ENCODE data around the gene SDK2. TPM values are rescaled to one million over a fixed set of nuclear protein-coding genes. Genes with fewer than 3 reads are reported as not detected.

SDK2 gene
- total RNA-seq, 1 donor from 2014 or later, result 31.8 TPM

DNA sequence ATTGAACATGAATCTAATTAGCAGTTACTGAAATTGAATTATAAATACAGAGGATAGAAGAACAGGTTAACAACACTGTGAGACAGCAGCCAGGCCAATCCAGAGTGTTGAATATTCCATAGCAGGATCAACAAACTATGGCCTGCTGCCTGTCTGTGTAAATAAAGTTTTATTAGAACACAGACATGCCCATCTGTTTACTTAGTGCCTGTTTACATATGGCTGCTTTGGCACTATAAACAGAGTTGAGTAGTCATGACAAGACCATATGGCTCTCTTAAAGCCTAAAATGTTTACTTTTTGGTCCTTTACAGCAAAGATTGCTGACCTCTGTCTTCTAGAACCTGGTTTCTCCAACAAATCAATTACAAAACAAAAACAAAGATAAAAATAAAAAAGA is 217.0 kb downstream of the SDK2 start:
- TF ChIP-seq, protein P1, sequence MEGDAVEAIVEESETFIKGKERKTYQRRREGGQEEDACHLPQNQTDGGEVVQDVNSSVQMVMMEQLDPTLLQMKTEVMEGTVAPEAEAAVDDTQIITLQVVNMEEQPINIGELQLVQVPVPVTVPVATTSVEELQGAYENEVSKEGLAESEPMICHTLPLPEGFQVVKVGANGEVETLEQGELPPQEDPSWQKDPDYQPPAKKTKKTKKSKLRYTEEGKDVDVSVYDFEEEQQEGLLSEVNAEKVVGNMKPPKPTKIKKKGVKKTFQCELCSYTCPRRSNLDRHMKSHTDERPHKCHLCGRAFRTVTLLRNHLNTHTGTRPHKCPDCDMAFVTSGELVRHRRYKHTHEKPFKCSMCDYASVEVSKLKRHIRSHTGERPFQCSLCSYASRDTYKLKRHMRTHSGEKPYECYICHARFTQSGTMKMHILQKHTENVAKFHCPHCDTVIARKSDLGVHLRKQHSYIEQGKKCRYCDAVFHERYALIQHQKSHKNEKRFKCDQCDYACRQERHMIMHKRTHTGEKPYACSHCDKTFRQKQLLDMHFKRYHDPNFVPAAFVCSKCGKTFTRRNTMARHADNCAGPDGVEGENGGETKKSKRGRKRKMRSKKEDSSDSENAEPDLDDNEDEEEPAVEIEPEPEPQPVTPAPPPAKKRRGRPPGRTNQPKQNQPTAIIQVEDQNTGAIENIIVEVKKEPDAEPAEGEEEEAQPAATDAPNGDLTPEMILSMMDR (IDR thresholded peaks at IDR 0.05; ENCODE audit: unreplicated experiment), result no peak
- Mint-ChIP-seq H3K9me3 (no peaks in the 10 kb centered on the region), H3K4me1 (peaks cover 16% of the 10 kb centered on the region), H3K27ac (no peak overlapping the region), H3K36me3 (peaks cover 2% of the 10 kb centered on the region), H3K27me3 (ENCODE audit: low read depth) (no peaks in the 10 kb centered on the region), H3K4me3 (no peak overlapping the region)
- DNase-seq (ENCODE audit: low spot score in 2 of 2, unreplicated experiment in 2 of 2), result no peak

- H3K27ac Mint-ChIP-seq, result no peak overlapping the region
- peaks cover 8% of the 10 kb centered on the region for H3K36me3 Mint-ChIP-seq
- H3K27me3 Mint-ChIP-seq (ENCODE audit: low read depth), result no peaks in the 10 kb centered on the region
- H3K9me3 Mint-ChIP-seq, result no peaks in the 10 kb centered on the region
- H3K4me1 Mint-ChIP-seq, result peaks cover 7% of the 10 kb centered on the region
- TF ChIP-seq, protein P1 (IDR thresholded peaks at IDR 0.05; ENCODE audit: unreplicated experiment), result no peak
- no peak overlapping the region for H3K4me3 Mint-ChIP-seq
- DNase-seq (ENCODE audit: low spot score in 2 of 2, unreplicated experiment in 2 of 2), result no peak
These were observed 219.7 kb downstream of the SDK2 start for GRCh38 chr17:73424571-73424970.

- H3K27ac Mint-ChIP-seq, result no peak overlapping the region
- TF ChIP-seq, protein P1 (IDR thresholded peaks at IDR 0.05; ENCODE audit: unreplicated experiment), result no peak
- H3K9me3 Mint-ChIP-seq, result no peaks in the 10 kb centered on the region
These were observed 220.4 kb downstream of the SDK2 start for GRCh38 chr17:73423806-73424205.

GRCh38 chr17:73423159-73423715 is 221.0 kb downstream of the SDK2 start:
- Mint-ChIP-seq H3K27ac (no peak overlapping the region), H3K36me3 (peaks cover 13% of the 10 kb centered on the region), H3K4me3 (no peak overlapping the region), H3K27me3 (ENCODE audit: low read depth) (no peaks in the 10 kb centered on the region), H3K9me3 (no peaks in the 10 kb centered on the region), H3K4me1 (peaks cover 5% of the 10 kb centered on the region)
- TF ChIP-seq, protein P1 (IDR thresholded peaks at IDR 0.05; ENCODE audit: unreplicated experiment), result no peak
- no peak for DNase-seq (ENCODE audit: low spot score in 2 of 2, unreplicated experiment in 2 of 2)

More at GRCh38 chr17:73423806-73424205, 220.4 kb downstream of the SDK2 start:
- no peak overlapping the region for H3K4me3 Mint-ChIP-seq
- peaks cover 11% of the 10 kb centered on the region for H3K36me3 Mint-ChIP-seq
- H3K4me1 Mint-ChIP-seq, result peaks cover 5% of the 10 kb centered on the region
- H3K27me3 Mint-ChIP-seq (ENCODE audit: low read depth), result no peaks in the 10 kb centered on the region
- DNase-seq (ENCODE audit: low spot score in 2 of 2, unreplicated experiment in 2 of 2), result no peak

- peaks cover 12% of the 10 kb centered on the region for H3K36me3 Mint-ChIP-seq
- H3K4me1 Mint-ChIP-seq, result peaks cover 5% of the 10 kb centered on the region
- DNase-seq (ENCODE audit: low spot score in 2 of 2, unreplicated experiment in 2 of 2), result no peak
- no peaks in the 10 kb centered on the region for H3K9me3 Mint-ChIP-seq
- no peaks in the 10 kb centered on the region for H3K27me3 Mint-ChIP-seq (ENCODE audit: low read depth)
- H3K4me3 Mint-ChIP-seq, result no peak overlapping the region
- TF ChIP-seq, protein P1 (IDR thresholded peaks at IDR 0.05; ENCODE audit: unreplicated experiment), result no peak
- H3K27ac Mint-ChIP-seq, result no peak overlapping the region
These were observed 222.1 kb downstream of the SDK2 start for GRCh38 chr17:73422121-73422520.

DNA sequence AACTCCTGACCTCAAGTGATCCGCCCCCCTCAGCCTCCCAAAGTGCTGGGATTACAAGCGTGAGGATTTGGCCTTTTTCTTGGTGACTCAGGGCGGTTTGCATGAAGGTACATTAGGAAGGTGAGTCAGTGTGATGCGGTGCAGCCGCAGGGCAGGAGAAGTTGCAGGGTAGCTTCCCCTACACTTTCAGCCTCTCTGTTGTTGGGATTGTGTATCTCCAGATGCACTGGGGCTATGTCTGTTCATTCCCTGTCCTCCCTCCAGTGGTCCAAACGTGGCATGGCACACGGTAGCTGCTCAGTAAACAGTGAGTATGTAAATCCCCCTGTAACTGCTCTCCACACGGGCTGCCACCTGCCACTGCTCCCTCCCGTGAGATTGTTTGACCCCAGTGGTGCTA is 223.3 kb downstream of the SDK2 start:
- TF ChIP-seq, protein P1 (IDR thresholded peaks at IDR 0.05; ENCODE audit: unreplicated experiment), result no peak
- no peak overlapping the region for H3K27ac Mint-ChIP-seq
- no peaks in the 10 kb centered on the region for H3K9me3 Mint-ChIP-seq
- DNase-seq (ENCODE audit: low spot score in 2 of 2, unreplicated experiment in 2 of 2), result no peak
- peaks cover 5% of the 10 kb centered on the region for H3K4me1 Mint-ChIP-seq
- no peaks in the 10 kb centered on the region for H3K27me3 Mint-ChIP-seq (ENCODE audit: low read depth)
- H3K36me3 Mint-ChIP-seq, result peaks cover 12% of the 10 kb centered on the region
- H3K4me3 Mint-ChIP-seq, result no peak overlapping the region

All from mesothelial cell of epicardium (in vitro differentiated cells).